Stimulated activated naive CD8-positive, alpha-beta T cell treated with anti-CD3 and anti-CD28 coated beads, Interleukin-15, amount 100 ng/mL, for 72 hours (primary cell): ENCODE measurements around the gene TRMT61B.
A peak's percentile ranks its signal among the peaks of the same experiment; 100 is the strongest.

Source experiments
- ATAC-seq: fragments of 150-1000 bp; cut with Tn5 transposase; 2 replicates; pipeline ENCODE4 v1.10.0; 2021; ENCODE audit warnings: mild to moderate bottlenecking, moderate library complexity
- DNase-seq, 2 donors: peaks; one replicate each; pipeline ENCODE4 v3.0.0; 2021 to 2022
- H3K27ac Mint-ChIP-seq, 2 donors: one replicate each; pipeline ENCODE4 v1.8.0; 2022; ENCODE audit warnings: mild to moderate bottlenecking in 2 of 2, mixed read lengths in 2 of 2, moderate library complexity in 2 of 2
- H3K27me3 Mint-ChIP-seq: one replicate; pipeline ENCODE4 v1.8.0; 2022; ENCODE audit warnings: mixed read lengths
- H3K4me1 Mint-ChIP-seq: one replicate; pipeline ENCODE4 v1.8.0; 2022; ENCODE audit warnings: mild to moderate bottlenecking, mixed read lengths
- H3K4me3 Mint-ChIP-seq, 2 donors: one replicate each; pipeline ENCODE4 v1.8.0; 2022; ENCODE audit warnings: mild to moderate bottlenecking in 2 of 2, mixed read lengths in 2 of 2, moderate library complexity in 1 of 2
- H3K9me3 Mint-ChIP-seq, 2 donors: one replicate each; pipeline ENCODE4 v1.8.0; 2022; ENCODE audit warnings: mixed read lengths in 2 of 2

Gene TRMT61B

GRCh38 chr2:28870146-28870891 lies at the start of gene TRMT61B:
Gene TRMT61B, minus strand, starts transcription at chr2:28870309. Its CDS starts 32 bp downstream, at chr2:28870277.
- peak; percentile 96 for DNase-seq

GRCh38 chr2:28915939-28916338 lies 45.8 kb upstream of the TRMT61B start:
- no peaks in the 10 kb centered on the region for H3K27me3 Mint-ChIP-seq
- peak overlapping the region in 1 of 2 donors; percentile 8 for H3K27ac Mint-ChIP-seq
- no peaks in the 10 kb centered on the region for H3K9me3 Mint-ChIP-seq

More at GRCh38 chr2:28870146-28870891, at the start of gene TRMT61B:
- Mint-ChIP-seq H3K4me1 (peaks cover 38% of the 10 kb centered on the region), H3K27me3 (peaks cover 2% of the 10 kb centered on the region), H3K9me3 (no peaks in the 10 kb centered on the region), H3K4me3 (peak within 1 kb of the TSS; percentile 96 to 99), H3K27ac (peak within 1 kb of the TSS; percentile 95 to 97)
- ATAC-seq = peak; percentile 98

GRCh38 chr2:28909655-28910353 lies 39.7 kb upstream of the TRMT61B start:
- no peak for ATAC-seq
- H3K4me3 Mint-ChIP-seq = no peak overlapping the region
- H3K27me3 Mint-ChIP-seq = no peaks in the 10 kb centered on the region
- no peak for DNase-seq
- no peaks in the 10 kb centered on the region for H3K9me3 Mint-ChIP-seq
- peaks cover 27% of the 10 kb centered on the region for H3K4me1 Mint-ChIP-seq
- peak overlapping the region in 1 of 2 donors; percentile 71 for H3K27ac Mint-ChIP-seq

More at GRCh38 chr2:28915939-28916338, 45.8 kb upstream of the TRMT61B start:
- Mint-ChIP-seq H3K4me3 (no peak overlapping the region), H3K4me1 (peaks cover 7% of the 10 kb centered on the region)
- DNase-seq = no peak
- no peak for ATAC-seq

GRCh38 chr2:28908172-28908571 lies 38.1 kb upstream of the TRMT61B start:
- H3K4me3 Mint-ChIP-seq = no peak overlapping the region
- no peaks in the 10 kb centered on the region for H3K9me3 Mint-ChIP-seq
- H3K27ac Mint-ChIP-seq = peak overlapping the region in 1 of 2 donors; percentile 22
- DNase-seq (no peak), ATAC-seq (no peak)
- H3K4me1 Mint-ChIP-seq = peaks cover 35% of the 10 kb centered on the region
- no peaks in the 10 kb centered on the region for H3K27me3 Mint-ChIP-seq

GRCh38 chr2:28906821-28907220 lies 36.7 kb upstream of the TRMT61B start:
- no peak for ATAC-seq
- no peaks in the 10 kb centered on the region for H3K9me3 Mint-ChIP-seq
- H3K27me3 Mint-ChIP-seq = no peaks in the 10 kb centered on the region
- H3K4me3 Mint-ChIP-seq = no peak overlapping the region
- peaks cover 43% of the 10 kb centered on the region for H3K4me1 Mint-ChIP-seq
- peak overlapping the region; percentile 17 to 56 for H3K27ac Mint-ChIP-seq
- no peak for DNase-seq

GRCh38 chr2:28906376-28906775 lies 36.3 kb upstream of the TRMT61B start:
- Mint-ChIP-seq H3K4me3 (no peak overlapping the region), H3K9me3 (no peaks in the 10 kb centered on the region), H3K27ac (peak overlapping the region in 1 of 2 donors; percentile 7), H3K4me1 (peaks cover 43% of the 10 kb centered on the region), H3K27me3 (no peaks in the 10 kb centered on the region)
- ATAC-seq (no peak), DNase-seq (no peak)

GRCh38 chr2:28905533-28905932 lies 35.4 kb upstream of the TRMT61B start:
- Mint-ChIP-seq H3K4me3 (no peak overlapping the region), H3K4me1 (peaks cover 49% of the 10 kb centered on the region), H3K27me3 (no peaks in the 10 kb centered on the region), H3K9me3 (no peaks in the 10 kb centered on the region), H3K27ac (peak overlapping the region; percentile 0 to 75)
- ATAC-seq (no peak), DNase-seq (no peak)

GRCh38 chr2:28904802-28905457 lies 34.8 kb upstream of the TRMT61B start:
- no peaks in the 10 kb centered on the region for H3K27me3 Mint-ChIP-seq
- peak overlapping the region in 1 of 2 donors; percentile 1 for H3K4me3 Mint-ChIP-seq
- H3K27ac Mint-ChIP-seq = peak overlapping the region; percentile 36 to 75
- ATAC-seq (no peak), DNase-seq (no peak)
- no peaks in the 10 kb centered on the region for H3K9me3 Mint-ChIP-seq
- peaks cover 53% of the 10 kb centered on the region for H3K4me1 Mint-ChIP-seq

- H3K4me3 Mint-ChIP-seq = no peak overlapping the region
- no peaks in the 10 kb centered on the region for H3K27me3 Mint-ChIP-seq
- H3K9me3 Mint-ChIP-seq = no peaks in the 10 kb centered on the region
- ATAC-seq (no peak), DNase-seq (no peak)
- peaks cover 52% of the 10 kb centered on the region for H3K4me1 Mint-ChIP-seq
- peak overlapping the region in 1 of 2 donors; percentile 36 for H3K27ac Mint-ChIP-seq
Measured at GRCh38 chr2:28904295-28904694, 34.2 kb upstream of the TRMT61B start.

GRCh38 chr2:28902584-28902983 lies 32.5 kb upstream of the TRMT61B start:
- Mint-ChIP-seq H3K4me3 (no peak overlapping the region), H3K27ac (peak overlapping the region in 1 of 2 donors; percentile 49), H3K9me3 (no peaks in the 10 kb centered on the region), H3K27me3 (no peaks in the 10 kb centered on the region), H3K4me1 (peaks cover 69% of the 10 kb centered on the region)
- DNase-seq = no peak
- no peak for ATAC-seq

- Mint-ChIP-seq H3K27me3 (no peaks in the 10 kb centered on the region), H3K9me3 (no peaks in the 10 kb centered on the region), H3K4me3 (no peak overlapping the region), H3K4me1 (peaks cover 74% of the 10 kb centered on the region), H3K27ac (peak overlapping the region; percentile 87 to 91)
- DNase-seq (no peak), ATAC-seq (no peak)
Measured at GRCh38 chr2:28901841-28902240, 31.7 kb upstream of the TRMT61B start.

GRCh38 chr2:28901202-28901601 lies 31.1 kb upstream of the TRMT61B start:
- ATAC-seq = no peak
- peaks cover 76% of the 10 kb centered on the region for H3K4me1 Mint-ChIP-seq
- H3K27me3 Mint-ChIP-seq = no peaks in the 10 kb centered on the region
- DNase-seq = no peak
- no peak overlapping the region for H3K4me3 Mint-ChIP-seq
- H3K9me3 Mint-ChIP-seq = no peaks in the 10 kb centered on the region
- H3K27ac Mint-ChIP-seq = peak overlapping the region in 1 of 2 donors; percentile 13

GRCh38 chr2:28898048-28898447 lies 27.9 kb upstream of the TRMT61B start:
- Mint-ChIP-seq H3K4me1 (peaks cover 63% of the 10 kb centered on the region), H3K27ac (no peak overlapping the region), H3K27me3 (no peaks in the 10 kb centered on the region), H3K9me3 (no peaks in the 10 kb centered on the region), H3K4me3 (peak overlapping the region; percentile 69 to 93)
- DNase-seq (no peak), ATAC-seq (no peak)

GRCh38 chr2:28896906-28897305 lies 26.8 kb upstream of the TRMT61B start:
- ATAC-seq = no peak
- H3K4me1 Mint-ChIP-seq = peaks cover 56% of the 10 kb centered on the region
- DNase-seq = no peak
- no peaks in the 10 kb centered on the region for H3K27me3 Mint-ChIP-seq
- peak overlapping the region; percentile 93 to 98 for H3K4me3 Mint-ChIP-seq
- H3K9me3 Mint-ChIP-seq = no peaks in the 10 kb centered on the region
- no peak overlapping the region for H3K27ac Mint-ChIP-seq

- Mint-ChIP-seq H3K9me3 (no peaks in the 10 kb centered on the region), H3K27me3 (no peaks in the 10 kb centered on the region), H3K4me1 (peaks cover 41% of the 10 kb centered on the region), H3K4me3 (peak overlapping the region; percentile 93 to 98), H3K27ac (peak overlapping the region; percentile 98 to 99)
- peak; percentile 38 for ATAC-seq
- peak; percentile 45 to 54 for DNase-seq
Measured at GRCh38 chr2:28895189-28895893, 25.2 kb upstream of the TRMT61B start.
